MCF 10A (cell line): ENCODE results near the gene MLYCD. TPM values are rescaled to one million over a fixed set of nuclear protein-coding genes. Genes with fewer than 3 reads are reported as not detected.

ENCODE experiments used
- BruUV-seq: library from RNA; stranded (reverse); fragments of 400-500 nt; replicated peaks from 2 replicates; lab custom pipeline; 2021; lab: Mats Ljungman, UMichigan
- CTCF ChIA-PET: fragments of 300-600 bp; sonication (Branson Sonifier 250); formaldehyde crosslinking; extraction: SDS; loops from one replicate; lab custom pipeline; 2021; ENCODE audit warnings: antibody characterized with exemption, inconsistent platforms; lab: Yijun Ruan, JAX
- POLR2A ChIA-PET: fragments of 300-600, 350-650 bp; sonication (Branson Sonifier 250); formaldehyde crosslinking; extraction: SDS; loops from one replicate; lab custom pipeline; 2020; ENCODE audit warnings: antibody characterized with exemption, inconsistent platforms; lab: Yijun Ruan, JAX
- DNase-seq: peaks from one replicate; pipeline ENCODE4 v3.0.0-alpha.2; 2018; ENCODE audit not compliant: unreplicated experiment
- H3K27ac Mint-ChIP-seq: one replicate; pipeline ENCODE4 v1.8.0; 2022; ENCODE audit warnings: mild to moderate bottlenecking, low read depth, mixed read lengths; ENCODE audit not compliant: unreplicated experiment
- H3K27me3 Mint-ChIP-seq: one replicate; pipeline ENCODE4 v1.8.0; 2022; ENCODE audit warnings: mixed read lengths; ENCODE audit not compliant: insufficient read depth, unreplicated experiment
- H3K36me3 Mint-ChIP-seq: one replicate; pipeline ENCODE4 v1.8.0; 2022; ENCODE audit warnings: mild to moderate bottlenecking, moderate library complexity, mixed read lengths; ENCODE audit not compliant: insufficient read depth, unreplicated experiment
- H3K4me1 Mint-ChIP-seq: one replicate; pipeline ENCODE4 v1.8.0; 2022; ENCODE audit warnings: mixed read lengths; ENCODE audit not compliant: insufficient read depth, unreplicated experiment
- H3K4me3 Mint-ChIP-seq: one replicate; pipeline ENCODE4 v1.8.0; 2022; ENCODE audit warnings: mild to moderate bottlenecking, moderate library complexity, mixed read lengths; ENCODE audit not compliant: unreplicated experiment
- H3K9me3 Mint-ChIP-seq: one replicate; pipeline ENCODE4 v1.8.0; 2022; ENCODE audit warnings: mixed read lengths; ENCODE audit not compliant: unreplicated experiment
- CTCF ChIP-seq: fragments of 200-600 bp; IDR thresholded peaks from one replicate; pipeline ENCODE4 v1.8.0; 2022; ENCODE audit warnings: antibody characterized with exemption, mild to moderate bottlenecking; ENCODE audit not compliant: unreplicated experiment
- intact Hi-C: fragments of 100-400 bp; cut with micrococcal nuclease; formaldehyde crosslinking; loops from 2 replicates; pipeline ENCODE4 v1.14.1; 2022
- total RNA-seq: library from RNA; stranded (reverse); gene quantifications from 2 replicates; pipeline ENCODE4 v1.2.3, GENCODE V29; 2022

Gene MLYCD
- total RNA-seq, 1 experiment from 2014 or later: 2.5 TPM

GRCh38 chr16:83937922-83938885 lies 39.3 kb downstream of the MLYCD start:
- DNase-seq: no peak
- no peak overlapping the region for H3K4me3 Mint-ChIP-seq
- H3K27ac Mint-ChIP-seq: no peak overlapping the region
- no peaks in the 10 kb centered on the region for H3K4me1 Mint-ChIP-seq
- H3K9me3 Mint-ChIP-seq: no peaks in the 10 kb centered on the region
- intact Hi-C loops: no loop called here
- H3K27me3 Mint-ChIP-seq: peaks cover 16% of the 10 kb centered on the region
- H3K36me3 Mint-ChIP-seq: no peaks in the 10 kb centered on the region
- POLR2A ChIA-PET: interaction anchor here (0.6 to 1.0 kb wide), 2 partner anchors 11 to 181 kb away, joined by 3 to 4 read pairs; no protein-coding TSS in a partner anchor
- no peak for TF ChIP-seq CTCF
- CTCF ChIA-PET: interaction anchor here (0.6 to 3.9 kb wide), 4 partner anchors 9 to 52 kb away, joined by 3 to 21 read pairs (median 4); no protein-coding TSS in a partner anchor
- BruUV-seq: no TSS peak

DNA sequence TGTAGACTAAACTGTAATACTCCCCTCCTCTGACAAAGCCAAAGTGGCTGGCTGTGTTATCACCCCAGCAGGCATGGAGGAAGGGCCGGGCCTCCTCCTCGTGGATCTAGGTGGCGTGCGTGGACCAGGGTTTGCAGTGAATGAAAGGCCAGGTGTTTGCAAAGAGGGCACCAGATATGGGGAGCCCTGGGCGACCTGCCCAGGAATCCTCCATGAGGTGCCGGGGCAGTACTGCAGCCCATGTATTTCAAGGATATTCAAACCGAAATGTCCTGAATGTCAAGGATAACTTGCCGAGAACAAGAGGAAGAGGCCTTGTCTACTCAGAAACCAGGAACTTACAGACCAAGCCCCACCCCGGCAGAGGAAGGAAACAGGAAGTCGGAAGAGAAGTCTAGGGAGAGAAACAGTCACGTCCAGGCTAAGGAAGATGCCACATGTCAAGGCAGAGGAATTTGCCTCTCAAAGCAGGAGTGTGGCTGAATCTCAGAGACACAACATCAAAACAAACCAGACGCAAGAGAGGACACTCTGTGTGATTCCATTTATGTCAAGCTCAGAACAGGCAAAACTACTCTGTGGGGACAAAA lies 40.4 kb downstream of the MLYCD start:
- H3K27ac Mint-ChIP-seq: no peak overlapping the region
- BruUV-seq: no TSS peak

DNA sequence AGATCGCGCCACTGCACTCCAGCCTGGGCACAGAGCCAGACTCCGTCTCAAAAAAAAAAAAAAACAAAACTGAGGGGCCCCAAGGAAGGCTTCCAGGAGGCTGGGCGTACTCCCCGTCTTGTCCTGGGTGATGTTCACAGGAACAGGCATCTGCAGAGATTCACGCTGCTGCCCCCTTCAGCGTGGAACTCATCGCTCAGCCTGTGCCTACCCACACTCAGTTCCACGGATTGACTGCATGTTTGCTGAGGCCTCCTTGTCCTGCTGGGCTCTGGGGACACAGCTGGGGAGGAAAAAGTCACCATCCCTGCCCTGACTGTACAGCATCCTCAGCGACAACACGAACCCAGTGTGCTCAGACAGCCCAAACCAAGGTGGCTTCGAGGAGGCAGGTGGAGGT lies 41.2 kb downstream of the MLYCD start:
- CTCF ChIA-PET: interaction anchor here (0.7 kb wide), 1 partner anchor 489 kb away, joined by 4 read pairs; no protein-coding TSS in a partner anchor
- H3K27ac Mint-ChIP-seq: no peak overlapping the region

More for the DNA sequence above, 40.4 kb downstream of the MLYCD start:
- no peaks in the 10 kb centered on the region for H3K36me3 Mint-ChIP-seq
- H3K4me1 Mint-ChIP-seq: no peaks in the 10 kb centered on the region
- no peak overlapping the region for H3K4me3 Mint-ChIP-seq
- peaks cover 11% of the 10 kb centered on the region for H3K27me3 Mint-ChIP-seq
- no peak for DNase-seq
- TF ChIP-seq CTCF: no peak
- intact Hi-C loops: no loop called here
- POLR2A ChIA-PET: interaction anchor here (0.6 kb wide), 1 partner anchor 180 kb away, joined by 3 read pairs; no protein-coding TSS in a partner anchor
- no peaks in the 10 kb centered on the region for H3K9me3 Mint-ChIP-seq
- CTCF ChIA-PET: interaction anchor here (1.5 kb wide), 1 partner anchor 10 kb away, joined by 5 read pairs; no protein-coding TSS in a partner anchor

More for the DNA sequence above, 41.2 kb downstream of the MLYCD start:
- Mint-ChIP-seq H3K4me3 (no peak overlapping the region), H3K27me3 (peaks cover 4% of the 10 kb centered on the region), H3K9me3 (no peaks in the 10 kb centered on the region), H3K4me1 (no peaks in the 10 kb centered on the region), H3K36me3 (no peaks in the 10 kb centered on the region)
- no TSS peak for BruUV-seq
- POLR2A ChIA-PET: no interaction called here
- intact Hi-C loops: no loop called here
- no peak for DNase-seq
- TF ChIP-seq CTCF: no peak
